ENCODE results near the gene ANGPTL7.

DNA sequence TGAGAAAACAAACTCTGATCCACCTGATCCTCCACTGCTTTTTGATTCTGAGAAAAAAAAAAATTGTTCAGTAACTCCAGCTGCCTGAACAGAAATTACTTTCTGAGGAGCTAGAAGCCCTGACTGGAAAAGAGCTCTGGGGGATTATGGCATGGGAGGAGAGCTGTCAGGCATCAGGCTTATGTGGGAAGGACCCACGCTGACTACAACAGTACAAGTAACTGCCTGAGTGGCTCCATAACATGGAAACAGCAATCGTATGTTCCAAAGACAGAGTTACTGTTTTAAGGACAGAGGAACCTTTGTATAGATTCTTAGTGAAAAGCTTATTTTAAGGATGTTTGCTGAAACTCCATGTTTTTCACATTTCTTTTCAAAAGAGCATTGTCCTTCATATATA lies 1.2 kb upstream of the ANGPTL7 start:
- TF ChIP-seq EZH2 (IDR thresholded peaks at IDR 0.05; ENCODE audit: insufficient read depth, poor library complexity, severe bottlenecking): no peak
- no peak for TF ChIP-seq EZH2phosphoT487 (IDR thresholded peaks at IDR 0.05; ENCODE audit: insufficient read depth, low read depth)
